MCF 10A (cell line): ENCODE data around the gene INTS3. TPM values are rescaled to one million over a fixed set of nuclear protein-coding genes. Genes with fewer than 3 reads are reported as not detected.

Source experiments
- BruUV-seq: library from RNA; stranded (reverse); fragments of 400-500 nt; replicated peaks from 2 replicates; lab custom pipeline; 2021; lab: Mats Ljungman, UMichigan
- CTCF ChIA-PET: fragments of 300-600 bp; sonication (Branson Sonifier 250); formaldehyde crosslinking; extraction: SDS; loops from one replicate; lab custom pipeline; 2021; ENCODE audit warnings: antibody characterized with exemption, inconsistent platforms; lab: Yijun Ruan, JAX
- POLR2A ChIA-PET: fragments of 300-600, 350-650 bp; sonication (Branson Sonifier 250); formaldehyde crosslinking; extraction: SDS; loops from one replicate; lab custom pipeline; 2020; ENCODE audit warnings: antibody characterized with exemption, inconsistent platforms; lab: Yijun Ruan, JAX
- DNase-seq: peaks from one replicate; pipeline ENCODE4 v3.0.0-alpha.2; 2018; ENCODE audit not compliant: unreplicated experiment
- H3K27ac Mint-ChIP-seq: one replicate; pipeline ENCODE4 v1.8.0; 2022; ENCODE audit warnings: mild to moderate bottlenecking, low read depth, mixed read lengths; ENCODE audit not compliant: unreplicated experiment
- H3K27me3 Mint-ChIP-seq: one replicate; pipeline ENCODE4 v1.8.0; 2022; ENCODE audit warnings: mixed read lengths; ENCODE audit not compliant: insufficient read depth, unreplicated experiment
- H3K36me3 Mint-ChIP-seq: one replicate; pipeline ENCODE4 v1.8.0; 2022; ENCODE audit warnings: mild to moderate bottlenecking, moderate library complexity, mixed read lengths; ENCODE audit not compliant: insufficient read depth, unreplicated experiment
- H3K4me1 Mint-ChIP-seq: one replicate; pipeline ENCODE4 v1.8.0; 2022; ENCODE audit warnings: mixed read lengths; ENCODE audit not compliant: insufficient read depth, unreplicated experiment
- H3K4me3 Mint-ChIP-seq: one replicate; pipeline ENCODE4 v1.8.0; 2022; ENCODE audit warnings: mild to moderate bottlenecking, moderate library complexity, mixed read lengths; ENCODE audit not compliant: unreplicated experiment
- H3K9me3 Mint-ChIP-seq: one replicate; pipeline ENCODE4 v1.8.0; 2022; ENCODE audit warnings: mixed read lengths; ENCODE audit not compliant: unreplicated experiment
- CTCF ChIP-seq: fragments of 200-600 bp; IDR thresholded peaks from one replicate; pipeline ENCODE4 v1.8.0; 2022; ENCODE audit warnings: antibody characterized with exemption, mild to moderate bottlenecking; ENCODE audit not compliant: unreplicated experiment
- intact Hi-C: fragments of 100-400 bp; cut with micrococcal nuclease; formaldehyde crosslinking; loops from 2 replicates; pipeline ENCODE4 v1.14.1; 2022
- total RNA-seq: library from RNA; stranded (reverse); gene quantifications from 2 replicates; pipeline ENCODE4 v1.2.3, GENCODE V29; 2022

Gene INTS3
- total RNA-seq, 1 experiment from 2014 or later: 68.7 TPM

- BruUV-seq: no TSS peak
- H3K27ac Mint-ChIP-seq: no peak overlapping the region
- ChIA-PET POLR2A (interaction anchor here (0.7 to 3.5 kb wide), 4 partner anchors 39 to 168 kb away, joined by 6 to 13 read pairs (median 10); partner anchors contain the start of genes CREB3L4, DENND4B and GATAD2B), CTCF (interaction anchor here (0.5 to 3.6 kb wide), 8 partner anchors 17 to 297 kb away, joined by 3 to 80 read pairs (median 12); partner anchors contain the start of genes CREB3L4, RAB13 and RPS27)
- peaks cover 23% of the 10 kb centered on the region for H3K36me3 Mint-ChIP-seq
- intact Hi-C loops: loop anchor here (5.0 to 10.0 kb wide), 2 partner anchors 385 to 472 kb away; partner anchors contain the start of gene HAX1
- H3K4me1 Mint-ChIP-seq: peaks cover 15% of the 10 kb centered on the region
- DNase-seq: no peak
- H3K4me3 Mint-ChIP-seq: no peak overlapping the region
- H3K27me3 Mint-ChIP-seq: no peaks in the 10 kb centered on the region
- TF ChIP-seq CTCF: no peak
- no peaks in the 10 kb centered on the region for H3K9me3 Mint-ChIP-seq
Measured at GRCh38 chr1:153799566-153800465, 72.0 kb downstream of the INTS3 start.

GRCh38 chr1:153800516-153800915 is 72.7 kb downstream of the INTS3 start:
- DNase-seq: no peak
- Mint-ChIP-seq H3K27ac (no peak overlapping the region), H3K27me3 (no peaks in the 10 kb centered on the region), H3K9me3 (no peaks in the 10 kb centered on the region), H3K4me1 (peaks cover 22% of the 10 kb centered on the region), H3K4me3 (no peak overlapping the region), H3K36me3 (peaks cover 23% of the 10 kb centered on the region)
- ChIA-PET POLR2A (interaction anchor here (0.7 to 1.6 kb wide), 4 partner anchors 38 to 381 kb away, joined by 3 to 6 read pairs (median 5); partner anchors contain the start of genes CREB3L4 and JTB), CTCF (interaction anchor here (1.4 to 3.4 kb wide), 3 partner anchors 69 to 186 kb away, joined by 3 to 22 read pairs (median 3); partner anchors contain the start of gene RAB13)
- no peak for TF ChIP-seq CTCF
- no TSS peak for BruUV-seq
- intact Hi-C loops: no loop called here

- Mint-ChIP-seq H3K4me1 (peaks cover 29% of the 10 kb centered on the region), H3K27me3 (no peaks in the 10 kb centered on the region), H3K27ac (no peak overlapping the region), H3K9me3 (no peaks in the 10 kb centered on the region), H3K4me3 (no peak overlapping the region), H3K36me3 (peaks cover 23% of the 10 kb centered on the region)
- no TSS peak for BruUV-seq
- POLR2A ChIA-PET: interaction anchor here (0.6 to 2.1 kb wide), 5 partner anchors 166 to 381 kb away, joined by 3 to 6 read pairs (median 4); partner anchors contain the start of genes CREB3L4, JTB and RPS27
- DNase-seq: no peak
- no peak for TF ChIP-seq CTCF
- intact Hi-C loops: no loop called here
- CTCF ChIA-PET: interaction anchor here (0.6 to 3.4 kb wide), 9 partner anchors 20 to 186 kb away, joined by 3 to 22 read pairs (median 4); partner anchors contain the start of genes CREB3L4, DENND4B and RAB13
Measured at GRCh38 chr1:153801028-153801625, 73.3 kb downstream of the INTS3 start.
